Activated naive CD4-positive, alpha-beta T cell (primary cell): ENCODE results near the gene SERP2.
A peak's percentile ranks its signal among the peaks of the same experiment; 100 is the strongest.

ENCODE experiments used
- DNase-seq, 4 experiments: peaks; one replicate each; lab custom pipeline; 2025; lab: John Stamatoyannopoulos, UW

Gene SERP2

GRCh38 chr13:44413095-44413494, 39.5 kb downstream of the SERP2 start:
- DNase-seq: no peak

- no peak for DNase-seq
These were observed 41.1 kb downstream of the SERP2 start for GRCh38 chr13:44414716-44415115.

DNA sequence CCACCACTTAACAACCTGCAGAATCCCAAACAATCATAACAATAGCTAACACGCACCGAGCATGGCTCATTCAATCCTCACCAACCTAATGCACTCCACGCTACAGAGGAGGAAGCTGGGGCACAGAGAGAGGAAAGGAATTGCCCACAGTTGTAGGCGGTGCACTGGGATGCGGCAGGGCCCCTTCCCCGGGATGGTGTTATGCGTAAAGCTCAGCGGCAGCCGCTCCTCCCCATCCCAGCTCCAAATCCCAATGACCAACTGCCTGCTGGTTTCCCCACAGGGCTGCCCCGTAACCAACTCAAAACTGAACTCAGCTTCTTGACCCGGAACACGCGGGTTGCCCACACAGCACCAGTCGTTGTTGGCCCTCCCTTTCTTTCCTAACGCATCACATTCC, 42.2 kb downstream of the SERP2 start:
- no peak for DNase-seq

- no peak for DNase-seq
These were observed 42.7 kb downstream of the SERP2 start for GRCh38 chr13:44416301-44416700.

GRCh38 chr13:44416744-44417143, 43.1 kb downstream of the SERP2 start:
- no peak for DNase-seq

DNA sequence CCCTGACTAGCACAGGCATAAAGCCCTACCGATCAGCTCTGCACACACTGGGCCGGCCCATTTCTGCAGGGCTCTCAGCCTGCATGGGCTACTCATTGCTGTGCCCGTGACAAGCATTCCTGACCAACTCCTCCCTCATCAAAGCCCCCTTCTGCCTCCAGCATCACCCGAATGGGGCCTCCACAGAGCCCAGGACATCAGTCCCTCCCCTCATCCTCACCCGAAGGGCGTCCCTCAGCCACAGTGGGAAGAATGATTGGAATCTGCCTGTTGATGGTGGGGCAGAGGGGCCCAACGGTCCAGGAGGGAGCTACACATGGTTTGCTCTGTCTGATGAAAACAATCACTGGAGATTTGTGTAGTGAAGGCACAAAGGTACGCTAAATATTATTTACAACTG, 43.8 kb downstream of the SERP2 start:
- DNase-seq: no peak

GRCh38 chr13:44417876-44418275, 44.3 kb downstream of the SERP2 start:
- no peak for DNase-seq

DNA sequence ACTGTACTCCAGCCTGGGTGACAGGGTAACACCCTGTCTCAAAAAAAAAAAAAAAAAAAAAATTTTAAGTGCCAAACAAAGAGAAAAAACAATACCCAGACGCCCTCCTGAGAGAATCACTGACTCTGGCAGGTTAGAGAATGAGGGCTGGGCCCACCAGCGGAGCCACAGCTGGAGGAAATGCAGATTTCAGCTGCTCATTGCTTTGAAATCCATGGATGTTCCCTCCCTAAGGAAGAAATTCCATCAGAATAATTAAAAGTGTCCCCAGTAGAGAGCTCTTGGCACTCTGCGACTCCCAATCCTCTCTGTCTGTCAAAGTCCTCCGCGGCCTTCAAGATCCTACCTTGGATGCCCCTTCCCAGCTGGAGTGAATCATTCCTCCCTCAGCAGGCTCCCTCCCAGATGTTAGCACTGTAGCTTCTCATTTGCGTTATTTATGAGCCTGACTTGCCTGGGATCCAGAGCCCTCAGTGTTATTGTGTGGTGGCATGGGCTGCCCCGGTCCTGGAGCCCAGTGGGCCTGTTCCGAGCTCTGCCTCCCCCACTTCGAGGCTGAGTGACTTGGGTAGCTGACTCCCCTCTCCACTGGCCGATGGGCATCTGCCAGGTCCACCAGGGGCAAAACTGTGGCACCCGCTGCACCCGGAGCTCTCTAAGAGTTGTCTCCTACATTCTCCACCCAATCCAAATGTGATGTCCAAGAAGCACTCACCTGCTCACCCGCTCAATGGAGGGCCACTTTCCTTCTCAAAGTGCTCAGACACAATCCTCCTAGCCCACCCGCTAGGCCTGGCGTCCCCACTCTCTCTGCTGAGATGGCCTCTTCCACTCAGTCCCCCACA, 47.0 kb downstream of the SERP2 start:
- DNase-seq: no peak

- no peak for DNase-seq
These were observed 48.4 kb downstream of the SERP2 start for GRCh38 chr13:44421853-44422525.

- DNase-seq: no peak
These were observed 49.4 kb downstream of the SERP2 start for GRCh38 chr13:44422755-44423643.

GRCh38 chr13:44423824-44424223, 50.2 kb downstream of the SERP2 start:
- DNase-seq: no peak

GRCh38 chr13:44425041-44425814, 51.6 kb downstream of the SERP2 start:
- no peak for DNase-seq

GRCh38 chr13:44425815-44426078, 52.1 kb downstream of the SERP2 start:
- no peak for DNase-seq

- DNase-seq: no peak
These were observed 52.8 kb downstream of the SERP2 start for GRCh38 chr13:44426461-44426860.

- no peak for DNase-seq
These were observed 55.7 kb downstream of the SERP2 start for GRCh38 chr13:44429311-44429710.

- no peak for DNase-seq
These were observed 57.5 kb downstream of the SERP2 start for GRCh38 chr13:44431150-44431549.

DNA sequence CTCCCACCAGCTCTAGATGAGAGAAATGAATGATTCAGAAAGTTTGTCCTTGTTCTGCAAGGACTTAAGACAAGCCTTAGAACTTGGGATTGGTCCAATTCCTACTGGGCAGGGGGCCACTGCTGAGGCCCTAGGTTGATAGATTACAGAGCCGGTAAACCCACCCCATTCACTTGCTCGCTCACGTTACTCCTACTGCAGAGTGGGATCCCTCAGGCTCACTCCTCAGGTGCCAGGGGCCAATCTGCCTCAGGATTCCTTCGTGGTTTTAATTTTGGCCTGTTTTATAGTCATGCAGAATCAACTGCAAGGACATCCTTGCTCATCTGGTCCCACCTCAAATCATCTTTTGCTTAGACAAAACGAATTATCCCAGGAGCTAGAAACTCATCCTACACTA, 59.0 kb downstream of the SERP2 start:
- DNase-seq: no peak

DNA sequence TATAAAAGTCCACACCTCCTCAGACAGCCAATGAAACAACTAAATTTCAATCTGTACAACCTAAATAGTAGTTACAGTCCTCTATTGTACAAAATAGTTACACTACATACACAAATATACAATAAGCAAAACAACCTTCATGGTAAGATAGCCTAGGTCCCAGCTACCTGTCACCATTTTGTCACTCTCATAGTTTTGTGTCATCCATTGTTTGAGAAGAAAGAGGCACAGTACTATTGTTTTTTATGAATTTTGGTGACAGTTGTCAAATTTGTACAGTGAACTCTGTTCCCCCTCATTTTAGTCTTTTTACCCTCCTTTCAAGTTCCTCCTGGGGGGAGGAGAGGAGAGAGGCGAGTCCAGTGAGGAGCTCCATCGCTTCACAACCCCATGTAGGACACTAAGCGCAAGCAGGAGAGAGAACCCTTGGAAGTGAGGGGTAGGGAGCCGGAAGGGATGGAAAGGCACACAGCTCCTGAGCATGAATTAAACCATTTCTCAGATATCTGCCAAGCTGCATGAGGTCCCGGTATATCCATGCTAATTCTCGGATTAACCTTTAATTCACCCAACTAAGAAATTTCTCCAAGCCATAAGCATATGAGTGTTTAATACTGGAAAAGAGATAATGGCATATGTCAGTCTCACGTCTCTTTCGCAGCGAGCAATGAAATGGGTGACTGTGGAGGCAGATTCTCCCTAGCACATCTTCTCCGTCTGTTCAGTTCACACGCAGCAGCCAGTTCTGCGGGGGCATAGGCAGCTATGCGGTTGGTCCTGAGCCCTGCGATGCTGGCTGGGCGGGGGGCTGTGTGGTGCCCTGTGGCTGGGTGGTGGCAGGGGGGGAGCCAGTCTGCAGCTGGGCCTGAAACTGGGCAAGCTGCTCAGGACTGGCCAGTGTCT, 60.5 kb downstream of the SERP2 start:
- DNase-seq: no peak

- DNase-seq: no peak
These were observed 61.1 kb downstream of the SERP2 start for GRCh38 chr13:44434766-44435141.

GRCh38 chr13:44435142-44435918, 61.7 kb downstream of the SERP2 start:
- DNase-seq: peak; percentile 39 to 79 (median 66)
